ENCODE data around the gene RPRML.
"Not testable (repeated sequence)": the region's sequence is repeated elsewhere in the genome, so short reads cannot be mapped to it uniquely, and the experiment has no call there.

- not testable (repeated sequence) for TF ChIP-seq CTCF (IDR thresholded peaks at IDR 0.05); EZH2 (IDR thresholded peaks at IDR 0.05; ENCODE audit: borderline replicate concordance, insufficient read depth, low read depth, low read length, poor library complexity, severe bottlenecking)
These were observed 24.8 kb upstream of the RPRML start for GRCh38 chr17:47003864-47004263.

Measured in B cell (primary cell).